SK-N-SH (cell line): Measurements from ENCODE around the gene MSX1. TPM values are rescaled to one million over a fixed set of nuclear protein-coding genes. Genes with fewer than 3 reads are reported as not detected.

Experiments
- CTCF ChIA-PET: fragments of 300-600, 350-600 bp; formaldehyde crosslinking; extraction: SDS; loops from one replicate; lab custom pipeline; 2021; lab: Yijun Ruan, JAX
- POLR2A ChIA-PET: fragments of 350-600 bp; sonication (Branson Sonifier 250); formaldehyde crosslinking; extraction: SDS; loops from one replicate; lab custom pipeline; 2020; ENCODE audit warnings: antibody characterized with exemption, inconsistent platforms; lab: Yijun Ruan, JAX
- DNase-seq: peaks from one replicate; pipeline ENCODE4 v3.0.0; 2012
- H2AFZ ChIP-seq: fragments of 200-600 bp; sonication (generic); 2 replicates; pipeline ENCODE4 v1.8.1; 2016; ENCODE audit warnings: antibody characterized with exemption, mild to moderate bottlenecking, low read depth
- H3F3A ChIP-seq: fragments of 200-600 bp; sonication (generic); replicated peaks from 2 replicates; pipeline ENCODE3; 2016; ENCODE audit warnings: antibody characterized with exemption, mild to moderate bottlenecking; ENCODE audit not compliant: insufficient read depth
- H3K27ac ChIP-seq, 2 experiments: fragments of 200-500 bp in 1 of 2; fragments of 200-600 bp in 1 of 2; sonication (Bioruptor generic) in 1 of 2; sonication (generic), shearing (Covaris generic) in 1 of 2; 2 replicates each; pipeline versions ENCODE4 v1.5.1 to v1.6.1; 2014 to 2016; ENCODE audit warnings: low read depth in 2 of 2, inconsistent platforms in 1 of 2, low read length in 1 of 2, mild to moderate bottlenecking in 1 of 2, mixed read lengths in 1 of 2
- H3K27me3 ChIP-seq: fragments of 200-600 bp; sonication (generic), shearing (Covaris generic); 2 replicates; pipeline ENCODE4 v1.6.1; 2016; ENCODE audit warnings: mixed run types; ENCODE audit not compliant: insufficient read depth
- H3K36me3 ChIP-seq, 2 experiments: fragments of 200-500 bp in 1 of 2; fragments of 200-600 bp in 1 of 2; sonication (Bioruptor generic) in 1 of 2; sonication (generic) in 1 of 2; replicated peaks in 1 of 2; 2 replicates each; pipeline versions ENCODE3 to v1.5.1; 2014 to 2016; ENCODE audit warnings: low read length in 1 of 2, mild to moderate bottlenecking in 1 of 2; ENCODE audit not compliant: insufficient read depth in 2 of 2, control insufficient read depth in 1 of 2
- H3K4me1 ChIP-seq, 2 experiments: fragments of 200-500 bp in 1 of 2; fragments of 200-600 bp in 1 of 2; sonication (Bioruptor generic) in 1 of 2; sonication (generic), shearing (Covaris generic) in 1 of 2; 2 replicates each; pipeline versions ENCODE4 v1.5.1 to v1.6.1; 2014 to 2016; ENCODE audit warnings: low read depth in 1 of 2, low read length in 1 of 2, mixed run types in 1 of 2; ENCODE audit not compliant: insufficient read depth in 2 of 2, control insufficient read depth in 1 of 2
- H3K4me2 ChIP-seq: fragments of 200-600 bp; sonication (generic), shearing (Covaris generic); 2 replicates; pipeline ENCODE4 v1.6.1; 2017; ENCODE audit warnings: mixed run types
- H3K4me3 ChIP-seq, 2 experiments: fragments of 200-500 bp in 1 of 2; fragments of 200-600 bp in 1 of 2; sonication (Bioruptor generic) in 1 of 2; sonication (generic), shearing (Covaris generic) in 1 of 2; 2 replicates each; pipeline versions ENCODE4 v1.5.1 to v1.8.1; 2014 to 2016; ENCODE audit warnings: low read depth in 2 of 2, inconsistent platforms in 1 of 2, low read length in 1 of 2, mild to moderate bottlenecking in 1 of 2, mixed read lengths in 1 of 2, moderate library complexity in 1 of 2
- H3K79me2 ChIP-seq: fragments of 200-600 bp; sonication (generic); 2 replicates; pipeline ENCODE4 v1.8.1; 2017; ENCODE audit warnings: mild to moderate bottlenecking; ENCODE audit not compliant: insufficient read depth
- H3K9ac ChIP-seq: fragments of 200-600 bp; sonication (generic); 2 replicates; pipeline ENCODE4 v1.6.1; 2017; ENCODE audit warnings: mixed run types
- H3K9me2 ChIP-seq: fragments of 200-600 bp; sonication (generic); 2 replicates; pipeline ENCODE4 v1.6.1; 2017; ENCODE audit warnings: mixed run types
- H3K9me3 ChIP-seq: fragments of 200-600 bp; sonication (generic); 2 replicates; pipeline ENCODE4 v1.6.1; 2017; ENCODE audit warnings: mixed run types, mild to moderate bottlenecking, moderate library complexity
- H4K20me1 ChIP-seq: fragments of 200-600 bp; sonication (generic); 2 replicates; pipeline ENCODE4 v1.6.1; 2017; ENCODE audit warnings: mild to moderate bottlenecking, mixed run types; ENCODE audit not compliant: insufficient read depth
- EP300 ChIP-seq, 2 experiments: IDR thresholded peaks; 2 replicates each; pipeline versions ENCODE4 v1.4.0 to v1.6.1; 2012; ENCODE audit warnings: borderline replicate concordance in 1 of 2, low read depth in 1 of 2, low read length in 1 of 2
- FOXJ3 ChIP-seq: sonication (generic); formaldehyde crosslinking; IDR thresholded peaks from 2 replicates; pipeline ENCODE4 v1.5.1; 2020; ENCODE audit warnings: mild to moderate bottlenecking, missing genetic modification reagents
- FOXM1 ChIP-seq: IDR thresholded peaks from 2 replicates; pipeline ENCODE4 v1.4.0; 2012; ENCODE audit warnings: low read depth, mild to moderate bottlenecking
- IRF3 ChIP-seq: fragments of 150-350 bp; IDR thresholded peaks from 2 replicates; pipeline ENCODE4 v1.6.1; 2016; ENCODE audit warnings: mild to moderate bottlenecking, low read depth, low read length
- JUND ChIP-seq: IDR thresholded peaks from 2 replicates; pipeline ENCODE4 v1.4.0; 2012
- MEF2A ChIP-seq: IDR thresholded peaks from 2 replicates; pipeline ENCODE4 v1.4.0; 2012; ENCODE audit warnings: low read depth, borderline replicate concordance
- MXI1 ChIP-seq: IDR thresholded peaks from 2 replicates; pipeline ENCODE4 v1.6.1; 2012; ENCODE audit warnings: mild to moderate bottlenecking, low read depth, low read length, improper control_type of control experiment
- NFIC ChIP-seq: IDR thresholded peaks from 2 replicates; pipeline ENCODE4 v1.4.0; 2012; ENCODE audit warnings: borderline replicate concordance
- POLR2AphosphoS5 ChIP-seq: IDR thresholded peaks from 2 replicates; pipeline ENCODE4 v1.6.1; 2012; ENCODE audit warnings: low read depth, low read length
- RAD21 ChIP-seq: IDR thresholded peaks from 2 replicates; pipeline ENCODE4 v1.6.1; 2012; ENCODE audit warnings: mild to moderate bottlenecking, low read length
- RXRA ChIP-seq: IDR thresholded peaks from 2 replicates; pipeline ENCODE4 v1.4.0; 2012; ENCODE audit warnings: low read depth, mild to moderate bottlenecking, borderline replicate concordance
- SIN3A ChIP-seq: IDR thresholded peaks from 2 replicates; pipeline ENCODE4 v1.6.1; 2012; ENCODE audit warnings: low read depth, mild to moderate bottlenecking, low read length, moderate library complexity, borderline replicate concordance
- SMC3 ChIP-seq: IDR thresholded peaks from 2 replicates; pipeline ENCODE4 v1.6.1; 2012; ENCODE audit warnings: low read depth, low read length, improper control_type of control experiment
- TCF12 ChIP-seq: IDR thresholded peaks from 2 replicates; pipeline ENCODE4 v1.4.0; 2012
- TEAD4 ChIP-seq: IDR thresholded peaks from 2 replicates; pipeline ENCODE4 v1.4.0; 2012; ENCODE audit warnings: mild to moderate bottlenecking, borderline replicate concordance; ENCODE audit not compliant: insufficient read depth
- USF1 ChIP-seq: IDR thresholded peaks from 2 replicates; pipeline ENCODE4 v1.4.0; 2012; ENCODE audit warnings: low read depth, borderline replicate concordance
- USF2 ChIP-seq: fragments of 150-350 bp; IDR thresholded peaks from 2 replicates; pipeline ENCODE4 v1.6.1; 2017; ENCODE audit warnings: antibody characterized with exemption, low read length, low read depth, borderline replicate concordance
- ZBTB33 ChIP-seq: IDR thresholded peaks from 2 replicates; pipeline ENCODE4 v1.4.0; 2012; ENCODE audit warnings: low read depth, borderline replicate concordance
- WGBS: methylation state at CpG from one replicate; pipeline ENCODE4 v1.1.6; 2017; ENCODE audit warnings: low lambda C conversion rate; 5-methylcytosine and 5-hydroxymethylcytosine counted together
- polyA plus RNA-seq, 3 experiments: library from polyadenylated mRNA; depleted of rRNA; stranded (reverse); fragments of >200 nt; gene quantifications; 2 replicates each; pipeline ENCODE4 v1.2.3, GENCODE V29; 2012

The MSX1 gene
- polyA plus RNA-seq, 1 of the 3 experiments (the other 2 are of a cell fraction) = 2.1 TPM

- H3K4me2 ChIP-seq = no peak overlapping the region
- no peak overlapping the region for H3K9ac ChIP-seq
- H3K9me3 ChIP-seq = no peaks in the 10 kb centered on the region
- H4K20me1 ChIP-seq = no peaks in the 10 kb centered on the region
- no peaks in the 10 kb centered on the region for H3K9me2 ChIP-seq
- H3K27me3 ChIP-seq = peaks cover 4% of the 10 kb centered on the region; the same call in 1 of the 2 replicates
- H3F3A ChIP-seq = no peaks in the 10 kb centered on the region
- no peak for TF ChIP-seq RAD21
- no peak for TF ChIP-seq SMC3
- TF ChIP-seq TCF12 = no peak
- TF ChIP-seq USF2 = no peak
- TF ChIP-seq FOXJ3 (CRISPR knock-in tag) = no peak
- TF ChIP-seq IRF3 = no peak
- no peak for TF ChIP-seq JUND
- no peak for TF ChIP-seq ZBTB33
- no peak for TF ChIP-seq RXRA
- no peak for TF ChIP-seq USF1
- no peak for TF ChIP-seq TEAD4
- TF ChIP-seq MEF2A = no peak
- TF ChIP-seq FOXM1 = no peak
- TF ChIP-seq MXI1 = no peak
- TF ChIP-seq POLR2AphosphoS5 = no peak
- TF ChIP-seq NFIC = no peak
- no peak for TF ChIP-seq SIN3A
- TF ChIP-seq EP300 (IDR thresholded peaks at IDR 0.05; ENCODE audit: borderline replicate concordance in 1 of 2, low read depth in 1 of 2, low read length in 1 of 2) = no peak
- TF ChIP-seq, all 33 proteins: peak for 0
- 42% methylated on average over 4 of the region's 4 CpGs for WGBS
- H2AFZ ChIP-seq = no peak overlapping the region
- no peak overlapping the region for H3K4me3 ChIP-seq
- DNase-seq = no peak
- no peaks in the 10 kb centered on the region for H3K4me1 ChIP-seq
- no peak overlapping the region for H3K27ac ChIP-seq
- no peaks in the 10 kb centered on the region for H3K36me3 ChIP-seq
- CTCF ChIA-PET = interaction anchor here (0.7 kb wide), 1 partner anchor 13 kb away, joined by 4 read pairs; no protein-coding TSS in a partner anchor
- POLR2A ChIA-PET = no interaction called here
- no peaks in the 10 kb centered on the region for H3K79me2 ChIP-seq
Observed at GRCh38 chr4:4893721-4894120, 34.3 kb downstream of the MSX1 start.
